GM19397 (cell line): Measurements from ENCODE around the gene TMC4.

Experiments
- ATAC-seq: cut with Tn5 transposase; IDR thresholded peaks from one replicate; pipeline ENCODE4 v1.9.1; 2021; ENCODE audit warnings: mild to moderate bottlenecking, moderate library complexity; ENCODE audit not compliant: unreplicated experiment

The TMC4 gene

DNA sequence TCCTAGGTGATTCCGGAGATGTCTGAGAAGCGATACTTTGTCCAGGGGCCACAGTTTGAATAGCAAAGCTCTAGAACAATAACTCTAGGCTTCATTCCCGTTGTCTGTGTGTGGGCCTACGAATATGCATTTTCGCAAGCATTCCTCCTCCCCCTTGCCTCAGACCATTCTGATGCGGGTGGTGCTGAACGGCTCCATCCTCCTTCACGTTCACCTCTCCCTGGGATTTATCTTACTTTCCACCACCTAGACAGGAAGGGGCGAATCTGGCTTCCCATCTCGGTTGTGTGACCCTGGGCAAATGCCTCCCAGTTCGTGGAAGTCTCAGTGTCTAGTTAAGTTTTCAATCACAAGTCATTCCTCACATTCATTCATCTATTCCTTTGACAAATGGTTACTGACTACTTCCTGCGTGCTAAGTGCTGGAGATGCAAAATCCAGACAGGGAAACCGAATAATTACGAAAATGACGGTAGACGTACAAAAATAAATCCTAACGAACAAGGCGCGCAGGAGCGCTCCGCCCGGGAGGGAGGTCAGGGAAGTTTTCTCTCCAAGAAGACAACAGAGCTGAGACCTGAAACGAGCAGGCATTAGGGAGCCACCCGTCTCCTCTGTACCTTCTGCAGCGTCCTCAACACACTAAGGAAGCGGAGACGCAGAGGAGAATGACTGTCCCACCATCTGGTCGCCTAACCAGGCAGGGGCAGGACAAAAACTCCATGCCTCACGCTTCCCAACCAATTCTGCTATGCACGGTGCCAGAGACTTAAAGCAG, 36.7 kb downstream of the TMC4 start:
- ATAC-seq: no peak

DNA sequence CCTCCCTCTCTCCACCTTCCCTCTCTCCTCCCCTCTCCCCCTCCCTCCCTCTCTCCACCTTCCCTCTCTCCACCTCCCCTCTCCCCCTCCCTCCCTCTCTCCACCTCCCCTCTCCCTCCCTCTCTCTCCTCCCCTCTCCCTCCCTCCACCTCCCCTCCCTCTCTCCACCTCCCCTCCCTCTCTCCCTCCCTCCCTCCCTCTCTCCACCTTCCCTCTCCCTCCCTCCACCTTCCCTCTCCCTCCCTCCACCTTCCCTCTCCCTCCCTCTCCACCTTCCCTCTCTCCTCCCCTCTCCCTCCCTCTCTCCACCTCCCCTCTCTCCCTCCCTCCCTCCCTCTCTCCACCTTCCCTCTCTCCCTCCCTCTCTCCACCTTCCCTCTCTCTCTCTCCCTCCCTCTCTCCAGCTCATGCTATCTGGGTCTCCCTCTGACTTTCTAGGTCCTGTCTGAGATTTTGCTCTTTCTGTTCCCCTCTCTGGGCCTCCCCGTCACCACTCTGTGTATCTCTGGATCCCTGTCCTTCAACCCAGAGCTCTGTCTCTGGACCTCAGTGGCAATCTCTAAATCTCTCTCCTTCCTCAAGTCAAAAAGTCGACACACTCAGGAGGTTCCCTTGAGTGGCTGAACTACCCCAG, 38.9 kb downstream of the TMC4 start:
- no peak for ATAC-seq

DNA sequence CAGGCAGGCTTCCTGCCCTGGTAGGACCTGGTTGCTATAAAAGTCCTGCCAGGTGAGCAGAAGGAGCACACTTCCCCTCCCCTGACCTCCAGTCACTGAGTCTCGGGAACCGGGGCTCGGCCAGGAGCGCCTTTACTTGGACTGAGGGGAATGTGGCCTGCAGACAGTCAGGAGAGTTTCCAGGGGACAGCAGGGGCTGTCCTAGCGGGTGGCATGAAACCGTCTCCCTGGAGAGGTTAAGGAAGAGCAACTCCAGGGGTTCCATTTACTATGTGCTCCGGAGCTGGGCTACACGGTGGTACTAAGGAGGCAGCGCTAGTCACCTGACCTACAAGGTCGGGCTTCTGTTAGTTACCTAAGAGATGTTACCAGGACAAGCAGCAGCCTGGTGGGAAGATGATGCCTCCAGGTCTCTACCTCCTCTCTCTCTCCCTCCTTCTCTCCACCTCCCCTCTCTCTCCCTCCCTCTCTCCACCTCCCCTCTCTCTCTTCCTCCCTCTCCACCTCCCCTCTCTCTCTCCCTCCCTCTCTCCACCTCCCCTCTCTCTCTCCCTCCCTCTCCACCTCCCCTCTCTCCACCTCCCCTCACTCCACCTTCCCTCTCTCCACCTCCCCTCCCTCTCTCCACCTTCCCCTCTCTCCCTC, 39.5 kb downstream of the TMC4 start:
- ATAC-seq: no peak

DNA sequence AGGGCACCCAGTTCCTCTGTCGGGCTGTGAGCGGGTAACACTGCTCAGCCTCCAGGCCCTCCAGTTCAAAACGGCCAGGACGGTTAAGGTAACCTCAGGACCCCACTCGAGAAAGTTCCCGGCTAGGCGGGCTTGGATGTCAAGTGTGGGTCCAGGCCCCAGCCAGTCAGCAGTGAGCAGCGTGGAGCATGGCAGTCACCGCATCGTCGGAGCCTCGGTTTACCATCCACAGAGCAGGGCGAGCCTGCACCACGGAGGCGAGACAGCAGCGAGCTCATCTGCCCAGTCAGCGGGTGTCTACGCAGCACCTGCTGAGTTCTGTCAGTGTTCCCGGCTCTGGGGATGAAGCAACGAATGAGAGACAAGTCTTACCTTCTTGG, 43.4 kb downstream of the TMC4 start:
- ATAC-seq: no peak

DNA sequence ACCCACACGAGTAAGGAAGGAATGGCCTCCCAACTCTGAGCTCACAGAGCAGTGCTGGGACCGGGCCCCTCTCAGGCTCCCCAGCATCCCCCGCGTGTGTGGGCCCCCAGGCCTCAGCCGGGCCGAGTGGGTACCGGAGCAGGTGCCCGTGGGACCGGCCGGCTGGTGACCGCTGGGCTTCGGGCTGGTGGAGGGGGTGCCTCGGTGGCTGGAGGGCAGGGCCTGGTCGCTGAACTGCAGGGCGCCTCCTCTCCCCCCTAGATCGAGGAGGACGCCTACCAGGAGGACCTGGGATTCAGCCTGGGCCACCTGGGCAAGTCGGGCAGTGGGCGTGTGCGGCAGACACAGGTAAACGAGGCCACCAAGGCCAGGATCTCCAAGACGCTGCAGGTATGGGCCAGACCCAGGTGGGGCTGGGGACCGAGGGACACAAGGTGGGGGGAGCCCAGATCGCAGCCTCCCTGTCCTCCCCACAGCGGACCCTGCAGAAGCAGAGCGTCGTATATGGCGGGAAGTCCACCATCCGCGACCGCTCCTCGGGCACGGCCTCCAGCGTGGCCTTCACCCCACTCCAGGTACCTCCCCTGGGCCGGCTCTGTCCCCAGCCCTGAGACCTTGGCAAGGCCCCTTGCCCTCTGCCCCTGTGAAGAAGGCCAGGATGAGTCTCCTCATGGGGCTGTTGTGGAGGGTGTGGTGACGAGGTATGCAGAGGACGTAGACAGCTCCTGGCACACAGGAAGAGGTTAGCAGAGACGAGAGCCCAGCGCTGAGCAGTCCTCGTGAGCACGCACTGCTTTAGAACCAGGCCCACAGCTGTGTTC, 44.0 kb downstream of the TMC4 start:
- no peak for ATAC-seq

DNA sequence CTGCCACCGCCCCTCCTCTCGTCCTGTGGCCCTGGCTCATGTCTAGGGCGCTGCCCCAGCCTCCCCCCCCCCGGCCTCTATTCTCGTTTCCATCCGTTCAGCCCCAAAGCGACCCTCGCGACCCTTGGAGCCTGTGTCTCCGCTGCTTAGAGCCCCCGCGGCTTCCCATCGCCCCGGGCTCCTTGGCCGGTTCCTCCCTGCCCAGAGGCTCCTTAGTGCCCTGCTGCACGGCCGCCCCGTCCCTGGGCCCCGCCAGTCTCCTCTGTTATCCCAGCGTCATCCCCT, 44.6 kb downstream of the TMC4 start:
- ATAC-seq: no peak

DNA sequence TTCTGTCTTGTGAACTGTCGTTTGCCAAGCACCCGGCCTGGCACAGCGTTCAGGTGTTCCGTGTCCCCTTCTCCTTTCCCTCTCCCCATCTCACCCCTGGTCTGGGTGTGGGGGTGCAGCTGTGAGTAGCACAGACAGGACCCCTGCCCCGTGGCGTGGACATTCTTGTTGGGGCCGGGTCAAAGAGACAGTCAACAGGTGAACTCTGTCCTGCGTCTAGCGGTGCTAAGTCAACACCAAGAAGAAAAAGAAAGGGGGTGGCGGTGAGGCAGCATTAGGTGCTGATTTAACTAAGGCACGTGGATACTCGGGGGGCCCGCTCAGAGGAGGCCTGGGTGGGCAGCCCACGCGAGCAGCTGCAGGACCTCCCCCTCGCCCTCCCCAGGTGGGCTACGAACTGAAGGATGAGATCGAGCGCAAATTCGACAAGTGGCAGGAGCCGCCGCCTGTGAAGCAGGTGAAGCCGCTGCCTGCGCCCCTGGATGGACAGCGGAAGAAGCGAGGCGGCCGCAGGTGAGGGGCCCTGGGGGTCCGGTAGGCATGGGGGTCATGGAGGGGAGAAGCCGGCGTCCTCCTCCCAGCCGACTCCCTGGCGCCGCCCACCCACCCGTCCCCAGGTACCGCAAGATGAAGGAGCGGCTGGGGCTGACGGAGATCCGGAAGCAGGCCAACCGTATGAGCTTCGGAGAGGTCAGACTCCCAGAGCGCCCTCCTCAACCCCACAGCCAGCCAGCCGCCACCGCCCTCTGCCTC, 45.1 kb downstream of the TMC4 start:
- ATAC-seq: no peak

DNA sequence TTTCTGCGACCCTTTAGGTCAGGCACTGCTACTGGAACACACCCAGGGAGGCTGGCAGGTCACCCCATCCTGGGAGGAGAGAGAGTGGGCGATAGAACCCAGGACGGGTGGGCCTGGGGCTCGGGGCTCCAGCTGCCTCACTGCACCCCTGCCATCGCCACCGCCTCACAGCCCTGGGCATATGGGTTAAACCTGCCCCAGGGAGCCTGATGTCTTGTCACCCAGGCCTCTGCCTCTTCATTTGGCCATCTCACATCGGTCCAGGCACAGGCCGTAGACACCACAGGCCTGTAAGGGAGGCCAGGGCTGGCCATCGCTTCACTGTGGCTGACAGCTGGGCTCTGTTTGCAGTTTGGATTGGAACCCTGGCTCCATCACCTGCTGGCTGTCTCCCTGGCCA, 47.2 kb downstream of the TMC4 start:
- ATAC-seq: no peak

DNA sequence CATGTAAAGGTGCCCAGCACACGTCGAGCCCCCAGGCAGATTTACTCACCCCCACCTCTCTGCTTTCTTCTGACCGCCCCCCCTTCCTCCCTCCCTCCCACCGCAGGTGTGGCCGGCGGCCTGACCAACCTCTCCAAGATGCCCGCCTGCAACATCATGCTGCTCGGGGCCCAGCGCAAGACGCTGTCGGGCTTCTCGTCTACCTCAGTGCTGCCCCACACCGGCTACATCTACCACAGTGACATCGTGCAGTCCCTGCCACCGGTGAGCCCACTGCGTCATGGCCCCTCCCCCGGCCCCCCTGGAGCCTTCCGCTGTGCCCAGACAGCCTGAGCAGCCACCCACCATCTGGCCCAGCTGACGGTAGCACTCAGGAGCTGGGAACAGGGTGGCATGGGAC, 48.6 kb downstream of the TMC4 start:
- no peak for ATAC-seq

DNA sequence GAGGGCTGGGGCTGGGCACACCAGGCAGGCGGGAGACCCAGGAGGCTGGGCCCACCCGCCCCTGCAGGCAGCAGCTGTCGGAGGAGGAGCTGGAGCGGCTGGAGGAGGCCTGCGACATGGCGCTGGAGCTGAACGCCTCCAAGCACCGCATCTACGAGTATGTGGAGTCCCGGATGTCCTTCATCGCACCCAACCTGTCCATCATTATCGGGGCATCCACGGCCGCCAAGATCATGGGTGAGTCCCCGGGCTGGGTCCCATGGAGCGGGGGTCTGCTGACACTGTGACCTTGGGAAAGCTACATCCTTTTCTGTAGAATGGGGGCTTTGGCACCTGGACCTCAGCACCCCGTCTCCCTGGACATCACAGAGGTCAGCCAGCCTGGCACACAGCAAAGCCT, 49.3 kb downstream of the TMC4 start:
- ATAC-seq: no peak

DNA sequence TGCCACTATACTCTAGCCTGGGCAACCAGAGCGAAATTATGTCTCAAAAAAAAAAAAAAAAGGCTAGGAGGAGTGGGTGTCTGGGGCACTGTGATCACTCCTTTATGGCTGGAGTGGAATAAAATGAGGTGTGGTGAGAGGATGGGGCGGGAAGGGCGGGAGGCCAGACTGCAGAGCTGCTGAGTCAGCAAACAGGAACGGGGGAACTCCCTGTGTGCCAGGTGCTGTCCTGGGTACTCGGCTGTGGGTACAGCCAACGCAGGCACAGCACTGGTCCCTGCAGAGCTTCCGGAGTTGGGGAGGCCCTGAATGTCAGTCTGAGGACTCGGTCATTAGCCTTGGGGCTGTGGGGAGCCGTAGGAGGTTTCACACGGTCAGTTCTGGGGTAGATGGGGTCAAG, 51.7 kb downstream of the TMC4 start:
- ATAC-seq: no peak

DNA sequence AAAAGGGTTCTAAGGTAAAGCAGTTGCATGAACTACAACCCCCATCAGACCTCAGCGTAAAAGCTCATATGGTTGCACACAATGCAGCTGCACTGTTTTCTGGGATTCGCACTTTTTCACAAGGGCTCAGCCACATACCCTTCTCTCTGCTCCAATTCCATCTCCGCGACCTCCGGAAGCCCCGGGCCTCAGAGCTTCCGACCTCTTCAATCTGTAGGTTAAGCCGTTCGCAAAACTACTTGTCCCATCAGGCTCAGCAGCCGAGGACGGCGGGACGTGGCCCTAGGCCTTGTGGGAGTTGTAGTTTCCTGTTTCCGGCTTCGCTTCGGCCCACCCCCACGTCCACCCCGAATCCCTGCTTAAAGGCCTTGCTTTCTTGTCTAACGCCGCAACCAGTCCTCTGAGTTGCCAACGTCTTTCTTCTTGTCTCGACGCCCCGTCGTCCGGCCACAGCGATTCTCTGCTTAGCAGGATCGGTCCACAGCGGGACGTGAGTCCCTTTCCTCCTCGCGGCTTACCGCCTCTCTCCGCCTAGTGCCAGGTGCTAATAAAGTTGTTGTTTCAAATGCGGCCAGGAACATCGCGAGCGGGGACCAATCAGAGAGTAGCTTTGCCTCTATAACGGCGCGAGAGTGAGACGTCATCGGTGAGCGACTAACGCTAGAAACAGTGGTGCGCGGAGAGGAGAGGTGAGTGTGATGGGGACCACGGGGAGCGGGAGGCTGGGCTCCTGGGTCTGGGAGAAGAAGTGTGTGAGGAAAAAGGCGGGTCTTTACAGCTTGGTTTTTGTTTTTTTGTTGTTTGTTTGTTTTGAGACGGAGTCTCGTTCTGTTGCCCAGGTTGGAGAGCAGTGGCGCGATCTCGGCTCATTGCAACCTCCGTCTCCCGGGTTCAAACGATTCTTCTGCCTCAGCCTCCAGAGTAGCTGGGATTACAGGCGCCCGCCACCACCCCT, 57.6 kb downstream of the TMC4 start, which contains the start of the genes PRPF31 and TFPT:
Gene PRPF31 (plus strand): TSS at position 646 of the 955 bp plus-strand sequence. CDS start 2,525 bp downstream, outside the sequence.
Gene TFPT (minus strand): TSS at position 549 of the 955 bp plus-strand sequence. CDS start 388 bp downstream, at position 161.
- peak; percentile 83 for ATAC-seq

DNA sequence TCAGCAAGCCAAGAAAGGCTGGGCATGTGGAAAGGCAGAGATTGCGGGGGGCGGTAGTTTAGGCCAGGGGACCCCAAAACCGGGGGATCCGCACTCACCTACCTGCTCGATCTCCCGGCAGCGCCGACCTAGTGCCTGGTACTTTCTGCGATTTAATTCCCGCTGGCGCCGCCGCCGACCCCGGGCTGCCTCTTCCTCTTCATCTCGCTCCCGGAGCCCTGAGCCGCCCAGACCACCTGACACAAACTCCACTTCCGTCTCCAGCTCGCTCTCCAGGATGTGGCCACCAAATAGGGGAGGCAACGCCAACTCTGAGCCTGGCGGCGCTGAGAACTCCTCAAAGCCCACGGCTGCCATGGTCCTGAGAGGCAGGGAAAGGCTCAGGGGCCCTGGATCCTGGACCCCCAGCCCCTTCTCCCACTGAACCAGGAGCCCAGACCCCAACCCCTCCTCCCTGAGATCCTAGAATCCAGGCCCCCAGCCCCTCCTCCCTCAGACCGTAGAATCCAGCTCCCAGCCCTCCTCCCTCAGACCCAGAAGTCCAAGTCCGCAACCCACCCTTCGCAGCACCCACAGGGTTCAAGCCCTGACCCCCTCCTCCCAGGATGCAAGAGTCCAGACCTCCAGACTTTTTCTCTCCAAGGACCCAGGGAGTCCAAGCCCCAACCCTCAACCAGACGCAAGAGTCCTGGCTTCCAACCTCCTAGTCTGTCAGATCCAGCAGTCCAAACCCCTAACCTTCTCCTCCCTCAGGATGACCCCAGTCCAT, 58.4 kb downstream of the TMC4 start:
- ATAC-seq: no peak
